GM18505 (cell line): Measurements from ENCODE around the gene CST6.

Source experiments
- ATAC-seq: cut with Tn5 transposase; IDR thresholded peaks from one replicate; pipeline ENCODE4 v1.9.1; 2021; ENCODE audit not compliant: unreplicated experiment
- POLR2A ChIP-seq: IDR thresholded peaks from 4 replicates; pipeline ENCODE4 v1.6.1; 2011; ENCODE audit warnings: borderline replicate concordance; ENCODE audit not compliant: insufficient read depth, insufficient read length; ENCODE audit errors: extremely low read depth

The CST6 gene

GRCh38 chr11:66011785-66012303 lies at the start of gene CST6:
Gene CST6 (plus strand): TSS chr11:66012008. CDS start chr11:66012045, 37 bp downstream.
- ATAC-seq: no peak
- no peak for TF ChIP-seq POLR2A

GRCh38 chr11:65962141-65962564 lies 49.7 kb upstream of the CST6 start:
- ATAC-seq: no peak
- no peak for TF ChIP-seq POLR2A

- no peak for TF ChIP-seq POLR2A
- ATAC-seq: no peak
Measured at GRCh38 chr11:65964906-65965305, 46.9 kb upstream of the CST6 start.

GRCh38 chr11:65965986-65966762 lies 45.6 kb upstream of the CST6 start:
- ATAC-seq: no peak

GRCh38 chr11:65967329-65967934 lies 44.4 kb upstream of the CST6 start:
- no peak for ATAC-seq
- TF ChIP-seq POLR2A: no peak

More at GRCh38 chr11:65965986-65966762, 45.6 kb upstream of the CST6 start:
- TF ChIP-seq POLR2A: no peak

- no peak for TF ChIP-seq POLR2A
- no peak for ATAC-seq
Measured at GRCh38 chr11:65968600-65969482, 43.0 kb upstream of the CST6 start.

- no peak for TF ChIP-seq POLR2A
- no peak for ATAC-seq
Measured at GRCh38 chr11:65972116-65972515, 39.7 kb upstream of the CST6 start.

- TF ChIP-seq POLR2A: no peak
- no peak for ATAC-seq
Measured at GRCh38 chr11:65973439-65974110, 38.2 kb upstream of the CST6 start.

GRCh38 chr11:65975771-65976170 lies 36.0 kb upstream of the CST6 start:
- no peak for ATAC-seq
- no peak for TF ChIP-seq POLR2A

- no peak for TF ChIP-seq POLR2A
- ATAC-seq: no peak
Measured at GRCh38 chr11:65976216-65977176, 35.3 kb upstream of the CST6 start.

GRCh38 chr11:65977621-65978390 lies 34.0 kb upstream of the CST6 start:
- TF ChIP-seq POLR2A: no peak
- no peak for ATAC-seq

- no peak for ATAC-seq
- TF ChIP-seq POLR2A: no peak
Measured at GRCh38 chr11:65978391-65979238, 33.2 kb upstream of the CST6 start.
